Heart right ventricle (tissue), 16 donors: ENCODE data around the gene RGS7. TPM values are rescaled to one million over a fixed set of nuclear protein-coding genes. Genes with fewer than 3 reads are reported as not detected.

Source experiments
- ATAC-seq, 8 donors: fragments of 200-7000 bp; cut with Tn5 transposase; one replicate each; pipeline ENCODE4 v1.9.1; 2020; ENCODE audit warnings: mild to moderate bottlenecking in 8 of 8, moderate library complexity in 8 of 8, moderate number of reproducible peaks in 1 of 8
- DNase-seq, 2 donors: peaks; one replicate each; pipeline ENCODE4 v3.0.0-alpha.2; 2020
- H3K27ac ChIP-seq, 10 donors: fragments of 200-600 bp; sonication (generic) in 2 of 10; one replicate each; pipeline versions ENCODE4 v1.5.0 to v1.8.0; 2020 to 2022; ENCODE audit warnings: mild to moderate bottlenecking in 3 of 10
- H3K27me3 ChIP-seq, 7 donors: fragments of 200-600 bp; one replicate each; pipeline ENCODE4 v1.8.0; 2021 to 2022; ENCODE audit warnings: mild to moderate bottlenecking in 2 of 7
- H3K36me3 ChIP-seq, 9 donors: fragments of 200-600 bp; sonication (generic) in 1 of 9; one replicate each; pipeline versions ENCODE4 v1.5.0 to v1.8.0; 2020 to 2022; ENCODE audit warnings: mild to moderate bottlenecking in 2 of 9
- H3K4me1 ChIP-seq, 9 donors: fragments of 200-600 bp; sonication (generic) in 1 of 9; one replicate each; pipeline versions ENCODE4 v1.5.0 to v1.8.0; 2020 to 2022; ENCODE audit warnings: mild to moderate bottlenecking in 4 of 9
- H3K4me3 ChIP-seq, 10 donors: fragments of 200-600 bp; sonication (generic) in 2 of 10; one replicate each; pipeline versions ENCODE4 v1.5.0 to v1.8.0; 2020 to 2022; ENCODE audit warnings: mild to moderate bottlenecking in 7 of 10, moderate library complexity in 2 of 10
- H3K9me3 ChIP-seq, 11 donors: fragments of 200-600 bp in 10 of 11; sonication (generic) in 2 of 11; one replicate each; pipeline versions ENCODE4 v1.5.0 to v1.8.0; 2013 to 2022; ENCODE audit warnings: mild to moderate bottlenecking in 2 of 11, control low read depth in 1 of 11, moderate library complexity in 1 of 11
- CTCF ChIP-seq, 9 donors: fragments of 200-600 bp; sonication (generic) in 2 of 9; IDR thresholded peaks; one replicate each; pipeline versions ENCODE4 v1.5.0 to v1.8.0; 2021 to 2022; ENCODE audit warnings: antibody characterized with exemption in 9 of 9, mild to moderate bottlenecking in 5 of 9, moderate library complexity in 1 of 9
- WGBS, 2 donors: extraction: QIAGEN DNeasy Blood & Tissue Kit; methylation state at CpG; one replicate each; pipeline ENCODE4 v1.1.7; 2013; ENCODE audit warnings: inconsistent platforms in 1 of 2; 5-methylcytosine and 5-hydroxymethylcytosine counted together
- intact Hi-C, 10 donors: fragments of 100-400 bp; cut with DNase I; formaldehyde crosslinking; loops; one replicate each; pipeline versions ENCODE4 v1.11.1 to v1.14.2; 2022
- polyA plus RNA-seq, 2 donors: library from polyadenylated mRNA; stranded (reverse); fragments of 200-250 nt; gene quantifications; one replicate each; pipeline ENCODE4 v1.2.3, GENCODE V29; 2013
- total RNA-seq, 10 donors: library from RNA; stranded (reverse); fragmentation: NEBNext Ultra II Directional in 3 of 10; extraction: Animal tissue kit (Norgen Biotek cat#: 25700) in 3 of 10; gene quantifications; one replicate each; pipeline versions ENCODE4 v1.2.1 to v1.2.4, GENCODE V29; 2021 to 2023
- donor health status: Arrhythmogenic right ventricular cardiomyopathy.
- donor health status: ischemic (EF 13 %, LVEDD 7.1; RV severe dilation, severe dysfunction).
- donor health status: healthy with polysubstance abuse.
- donor health status: DM: no; HTN: yes; CAD: no.
- donor health status: DM: no; HTN: no; CAD: no.
- donor health status: ischemic (EF 25% LVEDD 6.9; RV normal size, moderate dysfunction).
- donor health status: ischemic (EF 25% LVEDD 5.7; RV mildly dilated, moderate dysfunction).
- donor health status: healthy.
- donor health status: DM: yes; HTN: yes; CAD: no.
- donor health status: Ischemic cardiomyopathy.
- donor health status: ischemic (EF 35%, LVEDD 5.7; RV mildly dilated, moderate dysfunction).
- donor health status: nonischemic (EF 11% LVEDD 7.7; RV severe dilation, severe dysfunction).
- donor health status: DM: yes; HTN: yes; CAD: no.
- donor health status: PGD.
- donor health status: ischemic (EF 29% LVEDD 5.4; RV normal size, mild dysfunction).
- donor health status: nonischemic (EF 23%, LVEDD 6.1; RV moderate dilation, normal function).

Gene RGS7
- total and polyA plus RNA-seq, 12 donors = not detected

GRCh38 chr1:240803151-240803550, 553.9 kb downstream of the RGS7 start:
- no peaks in the 10 kb centered on the region for H3K4me1 ChIP-seq
- no peaks in the 10 kb centered on the region for H3K27me3 ChIP-seq
- intact Hi-C loops = no loop called here
- no peak for DNase-seq
- no peaks in the 10 kb centered on the region for H3K9me3 ChIP-seq
- no peaks in the 10 kb centered on the region for H3K36me3 ChIP-seq
- ATAC-seq = no peak
- H3K27ac ChIP-seq = no peak overlapping the region
- H3K4me3 ChIP-seq = no peak overlapping the region
- no peak for TF ChIP-seq CTCF (IDR thresholded peaks at IDR 0.05)

- WGBS, 2 donors = 93 to 95% methylated on average over 2 of the region's 2 CpGs
- intact Hi-C loops = no loop called here
Measured at GRCh38 chr1:240802271-240802670, 554.7 kb downstream of the RGS7 start.

GRCh38 chr1:240801442-240801841, 555.6 kb downstream of the RGS7 start:
- ATAC-seq (no peak), DNase-seq (no peak)
- Histone ChIP-seq H3K27ac (no peak overlapping the region), H3K36me3 (no peaks in the 10 kb centered on the region), H3K27me3 (no peaks in the 10 kb centered on the region), H3K4me3 (no peak overlapping the region), H3K9me3 (no peaks in the 10 kb centered on the region), H3K4me1 (no peaks in the 10 kb centered on the region)
- TF ChIP-seq CTCF (IDR thresholded peaks at IDR 0.05) = no peak
- 86 to 91% methylated on average over 3 of the region's 3 CpGs for WGBS, 2 donors
- intact Hi-C loops = no loop called here

More at GRCh38 chr1:240802271-240802670, 554.7 kb downstream of the RGS7 start:
- H3K36me3 ChIP-seq = no peaks in the 10 kb centered on the region
- H3K27ac ChIP-seq = no peak overlapping the region
- no peak for TF ChIP-seq CTCF (IDR thresholded peaks at IDR 0.05)
- no peak for ATAC-seq
- H3K27me3 ChIP-seq = no peaks in the 10 kb centered on the region
- no peaks in the 10 kb centered on the region for H3K9me3 ChIP-seq
- no peaks in the 10 kb centered on the region for H3K4me1 ChIP-seq
- DNase-seq = no peak
- no peak overlapping the region for H3K4me3 ChIP-seq

GRCh38 chr1:240800291-240800690, 556.7 kb downstream of the RGS7 start:
- Histone ChIP-seq H3K27ac (no peak overlapping the region), H3K36me3 (no peaks in the 10 kb centered on the region), H3K9me3 (no peaks in the 10 kb centered on the region), H3K4me1 (no peaks in the 10 kb centered on the region), H3K4me3 (no peak overlapping the region), H3K27me3 (no peaks in the 10 kb centered on the region)
- DNase-seq (no peak), ATAC-seq (no peak)
- no peak for TF ChIP-seq CTCF (IDR thresholded peaks at IDR 0.05)
- 76 to 91% methylated on average over 1 of the region's 1 CpG for whole genome bisulfite sequencing, 2 donors
- intact Hi-C loops = no loop called here

GRCh38 chr1:240797050-240797449, 560.0 kb downstream of the RGS7 start:
- Histone ChIP-seq H3K27me3 (no peaks in the 10 kb centered on the region), H3K4me3 (no peak overlapping the region), H3K9me3 (no peaks in the 10 kb centered on the region), H3K27ac (no peak overlapping the region), H3K4me1 (no peaks in the 10 kb centered on the region), H3K36me3 (no peaks in the 10 kb centered on the region)
- 58 to 71% methylated on average over 1 of the region's 1 CpG for WGBS, 2 donors
- ATAC-seq (no peak), DNase-seq (no peak)
- no peak for TF ChIP-seq CTCF (IDR thresholded peaks at IDR 0.05)
- intact Hi-C loops = no loop called here
